ENCODE data around the gene PPIAL4G.
"Not testable (repeated sequence)": the region's sequence is repeated elsewhere in the genome, so short reads cannot be mapped to it uniquely, and the experiment has no call there.

Gene PPIAL4G

DNA sequence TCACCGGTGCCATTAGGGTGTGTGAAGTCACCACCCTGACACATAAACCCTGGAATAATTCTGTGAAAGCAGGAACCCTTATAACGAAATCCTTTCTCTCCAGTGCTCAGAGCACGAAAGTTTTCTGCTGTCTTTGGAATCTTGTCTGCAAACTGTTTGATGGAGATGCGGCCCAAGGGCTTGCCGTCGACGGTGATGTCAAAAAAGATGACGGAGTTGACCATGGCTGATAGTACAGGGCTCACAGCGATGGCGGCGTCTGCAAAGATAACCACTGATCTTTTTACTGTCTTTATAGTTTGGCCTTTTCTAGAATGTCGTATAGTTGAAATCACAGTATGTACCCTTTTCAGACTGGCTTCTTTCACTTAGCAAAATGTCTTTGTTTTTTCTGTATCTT, at the start of gene PPIAL4G:
PPIAL4G (minus strand) TSS at position 274 of the 400 bp plus-strand sequence; CDS start at position 224, 50 bp downstream.
- DNase-seq = not testable (repeated sequence)

DNA sequence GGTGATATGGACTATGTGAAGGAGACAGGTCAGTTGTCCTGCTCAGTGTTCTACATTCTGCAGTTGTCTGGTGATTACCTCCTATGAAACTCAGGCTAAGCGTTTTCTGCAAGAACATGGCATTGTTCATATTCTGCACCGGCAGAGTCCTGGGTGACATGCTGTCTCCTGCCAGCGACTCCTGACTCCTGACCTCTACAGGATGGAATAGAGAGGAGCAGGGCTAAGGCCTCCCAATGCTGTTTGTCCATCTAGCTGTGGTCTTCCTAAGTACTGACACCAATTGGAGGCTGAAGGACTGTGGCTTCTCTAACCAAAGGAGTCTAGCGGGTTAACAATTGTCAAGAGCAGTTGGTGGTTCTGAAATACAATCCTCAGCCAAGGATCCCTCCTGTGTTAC, 49.1 kb upstream of the PPIAL4G start:
- not testable (repeated sequence) for DNase-seq

DNA sequence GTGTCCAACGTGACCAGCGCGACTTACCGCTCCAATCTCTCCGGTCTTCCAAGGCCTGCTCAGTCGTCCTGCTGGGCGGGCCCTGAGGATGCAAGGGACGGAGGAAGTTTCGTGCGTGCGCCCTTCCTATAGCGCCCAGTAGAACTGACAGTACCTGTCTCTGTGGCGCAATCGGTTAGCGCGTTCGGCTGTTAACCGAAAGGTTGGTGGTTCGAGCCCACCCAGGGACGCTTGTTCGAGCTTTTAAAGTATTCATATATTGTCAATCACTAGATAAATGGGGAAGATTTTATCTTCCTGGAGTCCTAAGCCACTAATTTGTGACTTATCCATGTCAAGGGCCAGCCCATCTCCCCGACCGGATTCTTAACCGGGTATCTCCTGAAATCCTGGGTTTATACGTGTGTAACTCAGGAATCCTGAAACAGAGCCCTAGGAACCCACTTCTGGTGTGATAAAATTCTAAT, 46.0 kb upstream of the PPIAL4G start:
- DNase-seq = peak; percentile 60

DNA sequence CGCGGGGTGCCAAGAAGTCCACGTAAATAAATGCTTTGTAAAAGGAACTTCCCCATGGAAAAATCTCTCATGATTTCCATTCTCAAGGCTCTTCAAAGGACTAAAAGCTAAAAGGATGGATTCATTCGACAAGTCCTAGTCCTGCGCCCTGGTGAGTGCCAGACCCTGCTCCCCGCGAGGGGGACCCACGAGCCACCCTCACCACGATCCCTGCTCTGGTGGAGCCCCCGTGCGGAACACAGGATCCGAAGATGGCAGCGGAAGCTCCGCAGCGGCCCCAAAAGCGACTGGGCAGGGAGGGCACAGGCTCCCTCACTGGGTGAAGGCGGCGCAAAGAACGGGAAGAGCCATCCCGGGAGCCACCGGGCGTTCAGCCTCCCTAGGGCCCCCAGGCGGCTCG, 45.5 kb upstream of the PPIAL4G start:
- DNase-seq = not testable (repeated sequence)

DNA sequence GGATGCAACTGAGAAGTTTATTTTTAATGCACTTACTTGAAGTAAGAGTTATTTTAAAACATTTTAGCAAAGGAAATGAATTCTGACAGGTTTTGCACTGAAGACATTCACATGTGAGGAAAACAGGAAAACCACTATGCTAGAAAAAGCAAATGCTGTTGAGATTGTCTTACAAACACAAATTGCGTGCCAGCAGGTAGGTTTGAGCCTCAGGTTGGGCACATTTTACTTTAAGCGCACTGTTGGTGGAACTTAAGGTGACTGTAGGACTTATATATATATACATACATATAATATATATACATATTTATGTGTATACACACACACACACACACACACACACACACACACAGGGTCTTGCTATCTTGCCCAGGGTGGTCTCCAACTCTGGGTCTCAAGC, 43.5 kb upstream of the PPIAL4G start:
- DNase-seq = peak; percentile 47

DNA sequence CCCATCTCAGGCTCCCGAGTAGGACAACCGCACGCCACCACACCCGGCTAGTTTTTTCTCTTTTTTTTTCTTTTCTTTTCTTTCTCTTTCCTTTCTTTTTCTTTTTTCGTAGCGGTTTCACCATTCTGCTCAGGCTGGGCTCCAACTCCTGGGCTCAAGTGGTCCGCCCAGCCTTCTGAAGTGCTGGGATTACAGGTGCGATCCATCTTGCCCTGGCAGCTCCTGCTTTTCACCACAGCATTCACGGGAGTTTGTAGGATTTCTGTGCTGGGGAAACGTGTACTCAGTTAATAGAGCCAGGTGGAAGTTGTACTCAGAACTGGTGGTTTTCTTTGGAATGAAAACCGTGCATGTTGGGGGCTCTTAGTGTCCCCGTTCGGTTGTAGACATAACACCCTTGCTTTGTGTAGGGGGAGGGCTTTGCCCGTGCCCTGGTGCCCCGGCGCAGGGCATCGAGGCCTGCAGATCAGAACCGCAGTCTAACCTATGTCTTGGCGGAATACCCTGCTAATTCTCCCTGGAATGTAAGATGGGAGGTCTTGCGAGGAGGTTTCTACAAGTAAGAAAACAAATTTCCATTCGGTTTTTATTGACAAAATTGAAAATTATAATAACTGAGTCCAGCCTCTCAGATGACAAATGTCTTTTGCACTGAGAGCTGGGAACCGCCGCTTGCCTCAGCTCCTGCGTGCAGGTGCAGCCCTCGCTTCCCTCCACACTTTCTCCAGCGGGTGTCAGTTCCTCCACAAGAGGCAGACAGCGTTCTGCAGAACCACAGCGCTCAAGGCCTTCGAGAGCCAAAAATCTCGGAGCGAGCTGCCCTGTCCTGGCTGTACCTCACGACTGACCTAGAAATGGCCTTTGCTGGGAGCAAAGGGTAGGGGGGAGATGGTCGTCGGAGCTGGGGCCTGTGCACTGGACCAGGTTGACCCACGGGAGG, 40.4 kb upstream of the PPIAL4G start:
- peak; percentile 16 for DNase-seq

DNA sequence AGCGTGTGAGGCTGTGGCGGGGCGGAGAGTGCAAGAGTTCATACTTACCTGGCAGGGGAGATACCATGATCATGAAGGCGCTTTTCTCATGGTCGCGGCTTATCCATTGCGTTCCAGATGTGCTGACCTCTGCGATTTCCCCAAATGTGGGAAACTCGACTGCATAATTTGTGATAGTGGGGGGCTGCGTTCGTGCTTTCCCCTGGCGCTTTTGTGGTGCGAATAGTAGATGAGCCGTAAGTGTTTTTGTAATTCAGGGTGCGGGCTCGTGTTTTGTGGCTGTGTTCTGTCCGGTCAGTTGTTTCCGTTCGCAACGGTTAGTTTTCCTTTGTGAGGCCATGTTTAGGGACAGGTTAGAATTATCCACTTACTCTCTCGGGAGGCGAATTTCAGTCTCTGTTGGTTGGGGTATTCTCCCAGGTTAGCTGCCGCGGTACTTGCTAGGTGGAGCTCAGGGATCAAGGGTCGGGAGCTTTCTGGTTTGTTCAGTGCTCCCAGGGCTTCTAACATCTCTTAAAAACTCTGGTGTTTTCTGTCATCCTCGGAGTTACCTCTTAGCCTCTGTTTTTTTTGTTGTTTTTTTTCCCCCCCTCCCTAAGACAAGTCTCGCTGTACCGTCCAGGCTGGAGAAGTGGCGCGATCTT, 39.6 kb upstream of the PPIAL4G start:
- peak; percentile 95 for DNase-seq

DNA sequence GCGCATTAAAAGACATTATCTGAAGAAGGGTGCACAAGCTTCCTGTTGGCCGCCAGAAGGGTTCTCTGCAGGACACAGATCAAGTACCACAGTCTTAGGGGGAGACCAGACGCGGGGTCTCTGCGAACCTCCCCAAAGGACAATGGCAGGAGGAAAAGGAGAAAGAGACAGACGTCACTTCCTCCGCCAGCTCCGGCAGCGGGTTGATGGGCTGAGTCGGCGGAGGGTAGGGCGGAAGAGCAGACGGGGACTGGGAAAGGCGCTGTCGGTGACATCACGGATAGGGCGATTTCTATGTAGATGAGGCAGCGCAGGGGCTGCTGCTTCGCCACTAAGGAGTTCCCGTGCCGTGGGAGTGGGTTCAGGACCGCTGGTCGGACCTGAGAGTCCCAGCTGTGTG, 39.0 kb upstream of the PPIAL4G start:
- DNase-seq = peak; percentile 91

DNA sequence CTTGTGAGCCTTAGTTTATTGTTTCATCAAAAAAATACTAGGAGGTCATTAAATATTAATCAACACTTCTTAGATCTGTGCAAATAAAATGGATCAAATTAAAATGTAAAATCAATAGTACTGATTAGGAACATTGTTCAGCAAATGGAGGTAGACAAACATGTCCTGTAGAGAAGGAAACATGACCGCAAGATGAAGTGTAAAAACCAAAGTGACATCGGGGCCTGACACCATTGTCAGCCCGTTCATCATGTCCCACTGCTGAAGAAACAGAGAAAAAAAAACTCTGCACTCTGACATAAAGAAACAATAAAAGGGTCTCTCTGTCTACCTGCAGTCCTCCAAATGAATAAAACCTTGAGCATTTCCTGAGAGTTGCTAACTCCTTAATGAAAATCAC, 31.2 kb upstream of the PPIAL4G start:
- not testable (repeated sequence) for DNase-seq

DNA sequence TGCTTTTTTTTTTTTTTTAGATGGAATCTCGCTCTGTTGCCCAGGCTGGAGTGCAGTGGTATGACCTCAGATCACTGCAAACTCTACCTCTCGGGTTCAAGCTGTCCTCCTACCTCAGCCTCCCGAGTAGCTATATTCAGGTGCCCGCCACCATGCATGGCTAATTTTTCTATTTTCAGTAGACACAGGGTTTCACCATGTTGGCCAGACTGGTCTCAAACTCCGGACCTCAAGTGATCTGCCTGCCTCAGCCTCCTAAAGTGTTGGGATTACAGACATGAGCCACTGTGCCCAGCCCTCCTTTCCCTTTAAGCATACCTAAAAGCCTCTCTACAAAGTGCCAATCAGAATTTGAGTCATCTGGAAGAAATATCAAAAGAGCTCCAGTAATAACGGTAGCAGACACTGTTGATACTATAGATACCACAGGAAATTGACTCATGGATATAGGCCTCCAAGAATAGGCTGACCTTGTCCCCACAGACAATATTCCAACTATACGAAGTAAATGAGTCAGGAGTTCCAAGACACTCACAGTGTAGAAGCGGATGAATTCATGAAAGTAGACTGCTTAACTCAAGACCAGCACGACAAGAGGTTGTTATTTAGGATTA, 29.6 kb upstream of the PPIAL4G start:
- DNase-seq = peak; percentile 33

DNA sequence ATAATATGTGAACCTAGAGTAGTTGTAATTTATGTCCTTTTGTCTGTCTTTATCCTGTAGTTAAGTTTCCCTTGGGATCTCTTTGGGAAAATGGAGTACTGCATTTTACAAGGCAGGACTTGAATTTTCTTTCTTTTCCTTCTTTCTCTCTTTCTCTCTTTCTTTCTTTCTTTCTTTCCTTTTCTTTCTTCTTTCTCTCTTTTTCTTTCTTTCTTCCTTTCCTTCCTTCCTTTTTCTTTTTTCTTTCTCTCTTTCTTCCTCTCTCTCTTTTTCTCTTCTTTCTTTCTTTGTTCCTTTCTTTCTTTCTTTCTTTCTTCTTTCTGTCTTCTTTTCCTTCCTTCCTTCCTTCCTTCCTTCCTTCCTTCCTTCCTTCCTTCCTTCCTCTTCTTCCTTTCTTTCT, 10.8 kb upstream of the PPIAL4G start:
- DNase-seq = not testable (repeated sequence)

DNA sequence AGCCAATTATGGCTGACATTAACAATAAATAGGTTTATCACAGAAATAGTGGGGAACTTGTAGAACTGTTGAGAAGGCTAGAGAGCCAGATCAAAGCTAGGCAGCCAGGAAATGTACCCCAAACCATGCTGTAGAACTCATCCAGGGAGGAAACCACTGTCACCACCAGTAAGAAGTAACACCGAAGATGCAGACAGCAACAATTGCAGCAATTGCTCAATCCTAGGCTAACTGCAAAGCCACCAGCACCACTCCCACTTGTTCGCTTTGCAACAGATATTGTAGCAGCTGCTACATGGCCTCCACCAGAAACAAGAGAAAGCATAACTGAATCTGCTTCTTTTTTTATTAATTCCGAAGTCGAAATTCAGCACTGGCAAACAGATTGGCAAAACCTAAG, 2.0 kb downstream of the PPIAL4G start:
- peak; percentile 79 for DNase-seq

DNA sequence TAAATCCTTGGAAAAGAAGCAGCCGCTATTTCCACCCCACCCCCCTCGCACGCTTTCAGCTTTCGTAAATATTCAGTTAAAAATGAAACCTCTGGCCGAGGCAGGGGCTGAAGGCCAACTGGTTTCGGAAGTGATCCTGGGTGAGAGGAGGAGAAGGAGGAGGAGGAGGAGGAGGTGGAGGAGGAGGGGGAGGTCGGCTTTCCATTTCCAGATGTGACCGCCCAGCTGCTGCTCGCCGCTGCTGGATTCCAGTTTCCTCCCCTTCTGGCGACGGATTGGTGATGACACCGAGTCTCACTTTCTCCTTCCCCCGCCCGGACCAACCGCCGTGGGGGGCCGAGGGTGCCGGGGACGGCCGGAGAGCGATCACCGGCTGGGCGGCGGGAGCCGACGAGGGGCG, 23.4 kb downstream of the PPIAL4G start:
- DNase-seq = not testable (repeated sequence)

DNA sequence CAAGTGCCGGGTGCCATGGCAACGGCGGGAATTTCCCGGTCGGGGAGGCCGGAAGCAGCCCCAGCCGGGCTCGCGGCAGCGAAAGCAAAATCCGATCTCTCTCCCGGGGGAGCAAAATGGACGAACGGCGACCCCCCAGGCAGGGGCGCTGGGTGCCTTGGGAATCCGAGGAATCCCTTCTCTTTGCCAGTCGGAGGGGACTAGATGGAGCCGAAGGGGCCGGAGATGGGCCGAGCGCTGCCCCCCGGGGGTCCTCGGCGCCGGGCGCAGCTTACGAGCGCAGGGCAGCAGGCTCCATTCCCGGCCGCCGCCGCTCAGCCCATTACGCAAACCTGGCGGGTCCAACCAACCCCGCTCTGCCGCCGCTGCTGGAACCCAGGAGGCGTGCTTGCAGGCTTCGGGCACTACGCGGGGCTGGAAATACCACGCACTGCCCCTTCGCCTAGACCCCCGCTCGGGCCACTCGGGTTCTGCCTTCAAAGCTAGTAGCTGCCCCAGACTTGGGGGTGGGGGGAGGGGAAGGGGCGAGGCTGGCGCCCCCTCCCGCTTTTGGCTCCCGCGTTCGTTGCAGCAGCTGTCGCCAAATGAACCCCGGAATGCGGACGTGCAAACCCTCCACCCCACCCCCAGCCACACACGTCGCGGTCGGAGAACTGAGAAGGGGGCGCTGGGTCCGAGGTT, 24.1 kb downstream of the PPIAL4G start:
- peak; percentile 31 for DNase-seq

DNA sequence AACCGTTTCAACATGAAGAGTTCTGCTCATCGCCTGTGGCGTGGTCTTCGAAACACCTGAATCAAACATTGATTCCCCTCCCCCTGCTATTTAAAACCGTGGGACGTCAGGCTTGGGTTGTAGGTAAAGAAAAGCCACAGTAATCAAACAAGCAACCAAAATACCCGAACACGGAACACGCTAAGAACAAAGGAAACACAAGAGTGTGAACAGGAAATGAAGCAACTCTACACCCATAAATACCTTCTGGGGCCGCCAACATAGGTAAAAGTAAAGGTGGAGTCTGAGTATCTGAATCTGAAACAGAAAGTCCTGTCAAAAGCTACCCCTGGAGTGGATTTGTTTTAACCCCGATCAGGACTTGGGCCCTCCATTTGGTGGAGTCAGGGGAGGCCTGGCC, 24.7 kb downstream of the PPIAL4G start:
- peak; percentile 87 for DNase-seq

DNA sequence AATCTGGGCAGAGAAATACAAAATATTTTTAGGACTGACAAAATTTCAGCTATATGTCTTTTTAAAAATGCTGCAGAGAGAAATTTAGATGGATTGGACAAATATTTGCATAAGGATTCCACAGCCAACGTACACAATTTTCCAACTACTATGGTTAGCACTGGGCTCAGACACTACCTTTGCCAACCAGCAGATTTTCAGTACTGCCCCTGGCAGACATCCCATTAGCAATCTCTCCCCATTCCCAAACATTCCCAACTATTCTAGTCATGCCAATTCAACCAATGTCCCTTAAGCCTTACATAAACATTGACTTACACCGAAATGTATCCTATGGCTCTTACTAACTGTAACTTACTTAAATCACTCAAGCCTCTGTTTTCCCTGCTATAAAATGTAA, 30.3 kb downstream of the PPIAL4G start:
- not testable (repeated sequence) for DNase-seq

DNA sequence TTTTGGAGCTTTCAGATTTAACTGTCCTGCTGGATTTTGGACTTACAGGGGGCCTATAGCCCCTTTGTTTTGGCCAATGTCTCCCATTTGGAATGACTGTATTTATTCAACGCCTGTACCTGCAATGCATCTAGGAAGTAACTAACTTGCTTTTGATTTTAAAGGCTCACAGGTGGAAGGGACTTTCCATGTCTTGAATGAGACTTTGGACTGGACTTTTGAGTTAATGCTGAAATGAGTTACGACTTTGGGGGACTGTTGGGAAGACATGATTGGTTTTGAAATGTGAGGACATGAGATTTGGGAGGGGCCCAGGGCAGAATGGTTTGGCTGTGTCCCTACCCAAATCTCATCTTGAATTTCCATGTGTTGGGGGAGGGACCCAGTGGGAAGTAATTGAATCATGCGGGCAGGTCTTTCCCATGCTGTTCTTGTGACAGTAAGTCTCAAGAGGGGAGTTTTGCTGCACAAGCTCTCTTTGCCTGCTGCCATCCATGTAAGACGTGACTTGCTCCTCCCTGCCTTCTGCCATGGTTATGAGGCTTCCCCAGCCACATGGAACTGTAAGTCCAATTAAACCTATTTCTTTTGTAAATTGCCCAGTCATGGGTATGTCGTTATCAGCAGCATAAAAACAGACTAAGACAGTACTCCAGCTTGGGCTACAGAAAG, 43.3 kb downstream of the PPIAL4G start:
- DNase-seq = not testable (repeated sequence)

DNA sequence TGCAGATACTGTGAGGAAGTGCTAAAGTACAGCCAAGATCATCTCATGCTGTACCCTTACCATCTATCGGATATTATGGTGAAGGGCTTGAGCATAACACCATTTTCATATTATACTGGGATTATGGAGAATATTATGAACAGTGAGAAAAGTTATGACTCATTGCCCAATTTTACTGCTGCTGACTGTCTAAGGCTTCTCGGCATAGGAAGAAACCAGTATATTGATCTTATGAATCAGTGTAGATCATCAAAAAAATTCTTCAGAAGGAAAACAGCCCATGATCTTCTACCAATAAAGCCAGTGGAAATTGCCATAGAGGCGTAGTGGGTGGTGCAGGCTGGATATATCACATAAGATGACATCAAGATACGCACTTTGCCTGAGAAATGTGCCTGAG, 47.7 kb downstream of the PPIAL4G start:
- no peak for DNase-seq

DNA sequence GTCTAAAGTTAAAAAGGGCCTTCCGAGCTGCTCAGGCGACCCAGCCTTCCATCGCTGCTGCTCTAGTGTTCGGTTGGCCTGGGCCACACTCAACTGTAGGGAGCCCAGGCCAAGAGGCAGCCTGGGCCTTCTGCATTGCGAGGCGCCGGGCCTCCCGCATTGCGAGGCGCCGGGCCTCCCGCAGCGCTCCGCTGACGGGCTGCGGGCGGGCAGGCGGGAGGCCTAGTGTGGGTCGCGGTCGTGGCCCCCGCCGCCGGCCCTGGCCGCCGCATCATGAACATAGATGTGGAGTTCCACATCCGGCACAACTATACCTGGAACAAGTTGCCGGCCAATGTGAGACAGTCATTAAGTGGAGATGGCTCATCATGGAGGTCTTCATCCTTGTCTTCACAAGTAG, 48.3 kb downstream of the PPIAL4G start:
- no peak for DNase-seq

DNA sequence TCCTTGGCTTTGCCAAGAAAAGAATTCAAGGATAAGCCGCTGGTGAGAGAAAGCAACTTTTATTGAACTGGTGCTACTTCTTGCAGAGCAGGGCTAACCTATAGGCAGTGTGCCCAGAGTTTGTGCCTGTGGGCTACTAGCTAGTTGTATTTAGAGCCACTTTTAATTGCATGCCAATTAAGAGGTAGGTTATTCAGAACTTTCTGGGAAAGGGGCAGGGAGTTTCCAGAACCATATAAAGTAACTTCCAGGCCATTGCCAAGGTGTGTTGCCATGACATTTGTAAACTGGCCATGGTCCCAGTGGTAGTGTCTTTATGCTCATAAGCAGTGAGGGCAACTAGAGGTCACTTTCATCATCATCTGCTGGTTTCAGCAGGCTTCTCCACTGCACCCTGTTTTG, 50.2 kb downstream of the PPIAL4G start:
- not testable (repeated sequence) for DNase-seq

Data from CD4-positive, alpha-beta T cell treated with Interleukin-4 for 4 hours (primary cell).